ENCODE data around the gene DIAPH3.

Gene DIAPH3

GRCh38 chr13:60080850-60081249 lies 82.9 kb downstream of the DIAPH3 start:
- Histone ChIP-seq H3K27ac (ENCODE audit: extremely low read depth, low read depth, low read length) (no peak overlapping the region), H3K4me3 (ENCODE audit: low read depth, low read length) (no peak overlapping the region), H3K4me1 (ENCODE audit: control insufficient read depth, insufficient read depth, low read length) (no peaks in the 10 kb centered on the region), H3K36me3 (ENCODE audit: control insufficient read depth in 2 of 2, insufficient read depth in 1 of 2, low read length in 2 of 2) (no peaks in the 10 kb centered on the region), H3K9me3 (ENCODE audit: control insufficient read depth, insufficient read depth, low read depth, low read length) (no peaks in the 10 kb centered on the region)
- ChIA-PET POLR2A (no interaction called here), CTCF (interaction anchor here (0.9 kb wide), 1 partner anchor 13 kb away, joined by 3 read pairs; no protein-coding TSS in a partner anchor)
- no peak for TF ChIP-seq ZNF350 (tag by site-specific recombination; IDR thresholded peaks at IDR 0.05)
- no peak for TF ChIP-seq ZNF138 (tag by site-specific recombination; IDR thresholded peaks at IDR 0.05; ENCODE audit: borderline replicate concordance)
- TF ChIP-seq, protein P1, sequence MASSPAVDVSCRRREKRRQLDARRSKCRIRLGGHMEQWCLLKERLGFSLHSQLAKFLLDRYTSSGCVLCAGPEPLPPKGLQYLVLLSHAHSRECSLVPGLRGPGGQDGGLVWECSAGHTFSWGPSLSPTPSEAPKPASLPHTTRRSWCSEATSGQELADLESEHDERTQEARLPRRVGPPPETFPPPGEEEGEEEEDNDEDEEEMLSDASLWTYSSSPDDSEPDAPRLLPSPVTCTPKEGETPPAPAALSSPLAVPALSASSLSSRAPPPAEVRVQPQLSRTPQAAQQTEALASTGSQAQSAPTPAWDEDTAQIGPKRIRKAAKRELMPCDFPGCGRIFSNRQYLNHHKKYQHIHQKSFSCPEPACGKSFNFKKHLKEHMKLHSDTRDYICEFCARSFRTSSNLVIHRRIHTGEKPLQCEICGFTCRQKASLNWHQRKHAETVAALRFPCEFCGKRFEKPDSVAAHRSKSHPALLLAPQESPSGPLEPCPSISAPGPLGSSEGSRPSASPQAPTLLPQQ (tag by site-specific recombination; IDR thresholded peaks at IDR 0.05) = no peak
- TF ChIP-seq ZNF580 (tag by site-specific recombination; IDR thresholded peaks at IDR 0.05) = no peak
- TF ChIP-seq, protein P2, sequence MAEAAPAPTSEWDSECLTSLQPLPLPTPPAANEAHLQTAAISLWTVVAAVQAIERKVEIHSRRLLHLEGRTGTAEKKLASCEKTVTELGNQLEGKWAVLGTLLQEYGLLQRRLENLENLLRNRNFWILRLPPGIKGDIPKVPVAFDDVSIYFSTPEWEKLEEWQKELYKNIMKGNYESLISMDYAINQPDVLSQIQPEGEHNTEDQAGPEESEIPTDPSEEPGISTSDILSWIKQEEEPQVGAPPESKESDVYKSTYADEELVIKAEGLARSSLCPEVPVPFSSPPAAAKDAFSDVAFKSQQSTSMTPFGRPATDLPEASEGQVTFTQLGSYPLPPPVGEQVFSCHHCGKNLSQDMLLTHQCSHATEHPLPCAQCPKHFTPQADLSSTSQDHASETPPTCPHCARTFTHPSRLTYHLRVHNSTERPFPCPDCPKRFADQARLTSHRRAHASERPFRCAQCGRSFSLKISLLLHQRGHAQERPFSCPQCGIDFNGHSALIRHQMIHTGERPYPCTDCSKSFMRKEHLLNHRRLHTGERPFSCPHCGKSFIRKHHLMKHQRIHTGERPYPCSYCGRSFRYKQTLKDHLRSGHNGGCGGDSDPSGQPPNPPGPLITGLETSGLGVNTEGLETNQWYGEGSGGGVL (tag by site-specific recombination; IDR thresholded peaks at IDR 0.05) = no peak
- TF ChIP-seq ZSCAN23 (tag by site-specific recombination; IDR thresholded peaks at IDR 0.05) = no peak
- no peak for TF ChIP-seq ZNF544 (tag by site-specific recombination; IDR thresholded peaks at IDR 0.05)
- TF ChIP-seq MYNN (tag by site-specific recombination; IDR thresholded peaks at IDR 0.05; ENCODE audit: borderline replicate concordance) = no peak
- no peak for TF ChIP-seq ZFP3 (tag by site-specific recombination; IDR thresholded peaks at IDR 0.05; ENCODE audit: low read depth)
- TF ChIP-seq ZNF426 (tag by site-specific recombination; IDR thresholded peaks at IDR 0.05) = no peak
- no peak for TF ChIP-seq ZNF335 (tag by site-specific recombination; conservative IDR thresholded peaks at IDR 0.05)
- no peak for TF ChIP-seq GFI1B (tag by site-specific recombination; IDR thresholded peaks at IDR 0.05)

- Histone ChIP-seq H3K36me3 (ENCODE audit: control insufficient read depth in 2 of 2, insufficient read depth in 1 of 2, low read length in 2 of 2) (no peaks in the 10 kb centered on the region), H3K4me3 (ENCODE audit: low read depth, low read length) (no peak overlapping the region), H3K4me1 (ENCODE audit: control insufficient read depth, insufficient read depth, low read length) (no peaks in the 10 kb centered on the region), H3K9me3 (ENCODE audit: control insufficient read depth, insufficient read depth, low read depth, low read length) (no peaks in the 10 kb centered on the region), H3K27ac (ENCODE audit: extremely low read depth, low read depth, low read length) (no peak overlapping the region)
- CTCF ChIA-PET = no interaction called here
- POLR2A ChIA-PET = no interaction called here
- TF ChIP-seq, protein P3, sequence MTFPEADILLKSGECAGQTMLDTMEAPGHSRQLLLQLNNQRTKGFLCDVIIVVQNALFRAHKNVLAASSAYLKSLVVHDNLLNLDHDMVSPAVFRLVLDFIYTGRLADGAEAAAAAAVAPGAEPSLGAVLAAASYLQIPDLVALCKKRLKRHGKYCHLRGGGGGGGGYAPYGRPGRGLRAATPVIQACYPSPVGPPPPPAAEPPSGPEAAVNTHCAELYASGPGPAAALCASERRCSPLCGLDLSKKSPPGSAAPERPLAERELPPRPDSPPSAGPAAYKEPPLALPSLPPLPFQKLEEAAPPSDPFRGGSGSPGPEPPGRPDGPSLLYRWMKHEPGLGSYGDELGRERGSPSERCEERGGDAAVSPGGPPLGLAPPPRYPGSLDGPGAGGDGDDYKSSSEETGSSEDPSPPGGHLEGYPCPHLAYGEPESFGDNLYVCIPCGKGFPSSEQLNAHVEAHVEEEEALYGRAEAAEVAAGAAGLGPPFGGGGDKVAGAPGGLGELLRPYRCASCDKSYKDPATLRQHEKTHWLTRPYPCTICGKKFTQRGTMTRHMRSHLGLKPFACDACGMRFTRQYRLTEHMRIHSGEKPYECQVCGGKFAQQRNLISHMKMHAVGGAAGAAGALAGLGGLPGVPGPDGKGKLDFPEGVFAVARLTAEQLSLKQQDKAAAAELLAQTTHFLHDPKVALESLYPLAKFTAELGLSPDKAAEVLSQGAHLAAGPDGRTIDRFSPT (tag by site-specific recombination; IDR thresholded peaks at IDR 0.05) = no peak
- TF ChIP-seq, protein P2 (tag by site-specific recombination; IDR thresholded peaks at IDR 0.05) = no peak
- TF ChIP-seq, protein P4, sequence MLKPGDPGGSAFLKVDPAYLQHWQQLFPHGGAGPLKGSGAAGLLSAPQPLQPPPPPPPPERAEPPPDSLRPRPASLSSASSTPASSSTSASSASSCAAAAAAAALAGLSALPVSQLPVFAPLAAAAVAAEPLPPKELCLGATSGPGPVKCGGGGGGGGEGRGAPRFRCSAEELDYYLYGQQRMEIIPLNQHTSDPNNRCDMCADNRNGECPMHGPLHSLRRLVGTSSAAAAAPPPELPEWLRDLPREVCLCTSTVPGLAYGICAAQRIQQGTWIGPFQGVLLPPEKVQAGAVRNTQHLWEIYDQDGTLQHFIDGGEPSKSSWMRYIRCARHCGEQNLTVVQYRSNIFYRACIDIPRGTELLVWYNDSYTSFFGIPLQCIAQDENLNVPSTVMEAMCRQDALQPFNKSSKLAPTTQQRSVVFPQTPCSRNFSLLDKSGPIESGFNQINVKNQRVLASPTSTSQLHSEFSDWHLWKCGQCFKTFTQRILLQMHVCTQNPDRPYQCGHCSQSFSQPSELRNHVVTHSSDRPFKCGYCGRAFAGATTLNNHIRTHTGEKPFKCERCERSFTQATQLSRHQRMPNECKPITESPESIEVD (tag by site-specific recombination; IDR thresholded peaks at IDR 0.05) = no peak
- TF ChIP-seq, protein P5, sequence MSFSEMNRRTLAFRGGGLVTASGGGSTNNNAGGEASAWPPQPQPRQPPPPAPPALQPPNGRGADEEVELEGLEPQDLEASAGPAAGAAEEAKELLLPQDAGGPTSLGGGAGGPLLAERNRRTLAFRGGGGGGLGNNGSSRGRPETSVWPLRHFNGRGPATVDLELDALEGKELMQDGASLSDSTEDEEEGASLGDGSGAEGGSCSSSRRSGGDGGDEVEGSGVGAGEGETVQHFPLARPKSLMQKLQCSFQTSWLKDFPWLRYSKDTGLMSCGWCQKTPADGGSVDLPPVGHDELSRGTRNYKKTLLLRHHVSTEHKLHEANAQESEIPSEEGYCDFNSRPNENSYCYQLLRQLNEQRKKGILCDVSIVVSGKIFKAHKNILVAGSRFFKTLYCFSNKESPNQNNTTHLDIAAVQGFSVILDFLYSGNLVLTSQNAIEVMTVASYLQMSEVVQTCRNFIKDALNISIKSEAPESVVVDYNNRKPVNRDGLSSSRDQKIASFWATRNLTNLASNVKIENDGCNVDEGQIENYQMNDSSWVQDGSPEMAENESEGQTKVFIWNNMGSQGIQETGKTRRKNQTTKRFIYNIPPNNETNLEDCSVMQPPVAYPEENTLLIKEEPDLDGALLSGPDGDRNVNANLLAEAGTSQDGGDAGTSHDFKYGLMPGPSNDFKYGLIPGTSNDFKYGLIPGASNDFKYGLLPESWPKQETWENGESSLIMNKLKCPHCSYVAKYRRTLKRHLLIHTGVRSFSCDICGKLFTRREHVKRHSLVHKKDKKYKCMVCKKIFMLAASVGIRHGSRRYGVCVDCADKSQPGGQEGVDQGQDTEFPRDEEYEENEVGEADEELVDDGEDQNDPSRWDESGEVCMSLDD (tag by site-specific recombination; IDR thresholded peaks at IDR 0.05) = no peak
- no peak for TF ChIP-seq ZNF664 (tag by site-specific recombination; IDR thresholded peaks at IDR 0.05)
- TF ChIP-seq ZNF654 (tag by site-specific recombination; IDR thresholded peaks at IDR 0.05; ENCODE audit: low read depth) = no peak
- no peak for TF ChIP-seq MEIS1 (CRISPR knock-in tag; IDR thresholded peaks at IDR 0.05; ENCODE audit: borderline replicate concordance)
- no peak for TF ChIP-seq SETDB1 (IDR thresholded peaks at IDR 0.05; ENCODE audit: insufficient read length, low read length)
- no peak for TF ChIP-seq ZNF266 (tag by site-specific recombination; IDR thresholded peaks at IDR 0.05; ENCODE audit: low read depth)
- TF ChIP-seq ZNF792 (tag by site-specific recombination; IDR thresholded peaks at IDR 0.05) = no peak
- TF ChIP-seq ZNF677 (tag by site-specific recombination; IDR thresholded peaks at IDR 0.05) = no peak
Measured at GRCh38 chr13:60078226-60078625, 85.5 kb downstream of the DIAPH3 start.
